ENCODE measurements around the gene FTL.

FTL gene

DNA sequence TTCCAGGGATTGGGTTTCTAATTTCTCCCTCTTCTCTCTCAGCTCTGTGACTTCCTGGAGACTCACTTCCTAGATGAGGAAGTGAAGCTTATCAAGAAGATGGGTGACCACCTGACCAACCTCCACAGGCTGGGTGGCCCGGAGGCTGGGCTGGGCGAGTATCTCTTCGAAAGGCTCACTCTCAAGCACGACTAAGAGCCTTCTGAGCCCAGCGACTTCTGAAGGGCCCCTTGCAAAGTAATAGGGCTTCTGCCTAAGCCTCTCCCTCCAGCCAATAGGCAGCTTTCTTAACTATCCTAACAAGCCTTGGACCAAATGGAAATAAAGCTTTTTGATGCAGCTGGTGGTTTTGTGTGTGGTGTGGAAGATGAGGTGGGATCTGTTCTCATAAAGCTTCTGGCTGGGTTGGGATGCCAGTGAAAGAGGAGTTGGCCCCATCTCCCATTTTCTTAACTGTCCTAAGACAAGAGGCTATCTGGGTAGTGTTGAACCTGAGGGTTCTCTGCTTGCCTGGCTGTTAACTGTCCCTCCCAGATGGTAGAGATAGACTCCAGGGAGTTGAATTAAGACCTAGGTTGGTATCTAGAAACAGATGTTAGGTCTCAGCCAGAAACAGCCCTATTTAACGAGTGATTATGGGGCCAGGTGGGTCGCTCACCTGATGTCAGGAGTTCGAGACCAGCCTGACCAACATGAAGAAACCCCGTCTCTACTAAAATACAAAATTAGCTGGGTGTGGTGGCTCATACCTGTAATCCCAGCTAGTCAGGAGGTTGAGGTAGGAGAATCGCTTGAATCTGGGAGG is 1.6 kb downstream of the FTL start:
- no peak for FAIRE-seq

DNA sequence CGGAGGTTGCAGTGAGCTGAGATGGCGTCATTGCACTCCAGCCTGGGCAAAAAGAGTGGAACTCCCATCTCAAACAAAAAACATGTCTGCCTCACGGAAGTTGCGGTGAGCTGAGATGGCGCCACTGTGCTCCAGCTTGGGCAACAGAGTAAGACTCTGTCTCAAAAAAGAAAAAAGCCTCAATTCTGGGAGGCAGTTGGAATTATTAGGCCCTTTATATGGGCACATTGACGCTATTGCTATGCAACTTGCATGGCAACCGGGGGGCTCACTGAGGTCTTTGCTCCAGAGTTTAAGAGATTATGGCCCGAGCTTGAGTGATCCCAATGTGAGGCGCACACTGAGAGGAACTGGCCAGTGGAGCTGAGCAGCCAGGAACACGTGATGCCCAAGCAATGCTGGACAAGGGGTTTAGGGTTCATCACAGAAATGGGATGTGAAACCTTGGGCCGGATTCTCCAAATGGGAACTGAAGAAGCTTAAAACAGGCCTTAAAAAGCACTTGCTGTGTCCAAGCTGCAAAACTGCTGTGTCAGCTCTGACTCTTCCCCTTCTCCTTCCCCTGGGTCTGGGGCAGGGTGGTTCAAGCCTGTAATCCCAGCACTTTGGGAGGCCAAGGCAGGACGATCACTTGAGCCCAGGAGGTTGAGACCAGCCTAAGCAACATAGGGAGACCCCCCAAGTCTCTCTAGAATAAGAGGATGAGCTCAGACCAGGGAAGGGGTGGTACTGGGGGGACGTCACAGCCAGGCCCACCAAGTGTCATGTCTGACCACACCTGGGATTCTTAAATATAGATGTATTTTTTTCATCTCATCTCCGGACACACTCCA is 2.5 kb downstream of the FTL start:
- no peak for FAIRE-seq

DNA sequence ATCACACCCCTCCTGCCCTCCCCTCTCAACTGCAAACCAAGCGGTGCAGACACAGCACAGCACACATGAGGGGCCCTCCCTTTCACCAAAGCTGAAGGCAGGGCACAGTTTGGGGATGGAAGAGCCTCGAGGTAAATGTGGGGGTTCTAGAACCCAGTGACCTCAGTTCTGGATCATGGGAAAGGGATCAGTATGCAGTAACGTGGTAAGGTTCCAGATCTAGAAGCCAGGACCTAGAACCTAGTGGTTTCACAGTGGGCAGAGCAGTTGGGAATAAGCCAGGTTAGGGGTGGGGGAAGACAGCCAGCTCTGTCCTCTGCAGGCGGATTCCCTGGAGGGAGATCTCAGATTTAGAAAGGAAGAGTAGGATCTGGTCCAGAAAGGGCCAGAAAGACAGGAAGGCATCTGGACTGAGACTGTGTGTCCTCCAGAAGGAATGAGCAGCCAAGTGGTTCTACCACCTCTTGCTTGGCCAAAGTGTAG is 3.1 kb downstream of the FTL start:
- no peak for FAIRE-seq

DNA sequence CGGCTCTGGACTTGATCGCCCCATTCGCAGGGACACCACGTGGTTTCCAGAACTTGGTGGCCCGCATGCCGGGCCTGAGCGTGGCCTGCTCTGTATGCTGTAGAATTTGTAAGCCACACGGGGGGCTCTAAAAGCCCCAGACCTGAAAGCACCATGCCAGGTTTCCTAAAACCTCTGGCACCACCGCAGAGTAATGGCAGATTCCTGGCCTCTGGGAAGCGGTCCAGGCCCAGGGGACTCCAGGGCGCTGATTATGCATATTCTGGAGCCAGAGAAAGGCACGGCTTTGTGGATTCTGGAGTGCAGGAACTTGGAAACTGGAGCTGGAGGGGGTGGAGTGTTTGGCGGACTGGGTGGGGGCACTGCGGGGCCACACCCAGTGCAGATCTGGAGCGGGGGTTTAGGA is 3.7 kb downstream of the FTL start:
- no peak for FAIRE-seq

DNA sequence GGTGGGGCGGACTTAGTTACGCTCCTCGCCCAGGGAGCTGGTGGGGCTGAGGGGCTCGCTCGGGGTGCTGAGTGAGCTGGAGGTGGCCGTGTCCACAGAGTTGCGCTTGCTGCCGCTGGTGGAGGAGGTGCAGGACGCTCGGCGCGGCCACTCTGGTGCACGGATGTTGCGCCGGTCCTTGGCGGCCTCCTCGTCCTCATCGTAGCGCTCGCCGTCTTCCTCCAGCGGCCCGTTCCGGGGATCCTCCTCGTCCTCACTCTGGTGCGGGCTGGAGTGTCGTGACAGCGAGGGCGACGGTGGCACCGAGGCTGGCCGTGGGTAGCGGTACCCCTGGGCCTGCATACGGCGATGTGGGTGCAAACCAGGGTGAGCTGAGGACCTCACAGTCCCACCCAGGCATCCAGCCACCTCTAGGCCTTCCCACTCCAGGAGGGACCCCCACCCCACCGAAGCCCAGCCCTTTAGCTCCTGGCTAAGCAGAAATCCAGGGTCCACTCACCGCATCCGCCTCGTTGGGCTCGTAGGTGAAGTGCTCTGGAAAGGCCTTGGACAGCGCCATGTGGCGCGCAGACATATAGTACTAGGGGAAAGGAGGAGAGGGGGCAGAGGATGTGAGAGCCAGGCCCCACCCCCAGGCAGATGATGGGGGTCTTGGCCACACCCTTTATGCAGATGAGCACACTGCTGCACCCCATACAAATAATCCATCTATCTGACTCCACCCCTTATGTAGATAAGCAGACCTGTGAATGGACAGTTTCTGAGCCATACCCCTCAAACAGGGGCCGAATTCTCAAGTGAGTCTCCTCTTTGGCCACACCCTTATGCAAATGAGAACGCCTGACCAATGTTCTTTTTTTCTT is 4.4 kb downstream of the FTL start:
- FAIRE-seq = no peak

DNA sequence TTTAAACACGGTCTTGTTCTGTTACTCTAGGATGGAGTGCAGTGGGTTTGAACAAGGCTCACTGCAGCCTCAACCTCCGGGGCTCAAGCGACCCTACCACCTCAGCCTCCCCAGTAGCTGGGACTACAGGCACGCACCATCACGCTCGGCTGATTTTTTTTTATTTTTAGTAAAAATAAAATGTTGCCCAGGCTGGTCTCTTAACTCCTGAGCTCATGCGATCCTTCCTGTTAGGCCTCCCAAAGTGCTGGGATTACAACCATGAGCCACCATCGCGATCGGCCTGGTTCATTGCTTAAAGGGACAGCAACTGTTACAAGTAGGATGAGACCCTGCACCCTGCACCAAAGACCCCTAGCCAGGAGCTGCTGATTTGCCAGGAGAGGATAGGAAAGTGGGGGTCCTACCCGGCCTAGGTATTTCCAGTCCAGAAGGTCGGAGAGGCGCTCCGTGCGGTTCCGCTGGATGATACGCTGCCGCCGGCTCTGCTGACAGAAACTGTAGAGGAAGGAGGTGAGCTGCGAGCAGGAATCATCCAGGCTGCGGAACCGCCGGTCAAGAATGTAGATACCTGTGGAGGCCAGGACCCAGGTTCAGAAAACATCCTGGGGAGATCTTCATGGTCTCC is 5.1 kb downstream of the FTL start:
- no peak for FAIRE-seq

DNA sequence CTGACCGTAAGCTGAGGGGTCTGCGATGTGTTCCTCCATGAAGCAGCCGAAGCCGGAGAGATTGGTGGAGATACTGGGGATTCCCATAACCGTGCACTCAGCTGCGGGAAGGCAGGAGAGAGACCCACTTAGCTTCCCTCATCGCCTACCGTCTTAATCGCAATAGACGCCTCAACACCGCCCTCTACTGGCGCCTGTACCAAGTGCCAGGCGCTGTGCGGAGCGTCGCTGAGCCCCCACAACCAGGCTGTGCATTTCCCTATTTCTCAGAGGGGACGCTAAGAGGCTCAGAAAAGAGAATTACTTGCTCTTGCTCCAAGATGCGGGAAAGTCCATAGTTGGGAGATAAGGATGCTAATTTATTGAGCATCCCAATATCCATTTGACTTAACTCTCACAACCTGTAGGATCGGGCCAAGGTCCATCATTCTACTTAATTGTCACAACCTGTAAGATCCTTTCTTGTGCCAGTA is 5.8 kb downstream of the FTL start:
- no peak for FAIRE-seq

DNA sequence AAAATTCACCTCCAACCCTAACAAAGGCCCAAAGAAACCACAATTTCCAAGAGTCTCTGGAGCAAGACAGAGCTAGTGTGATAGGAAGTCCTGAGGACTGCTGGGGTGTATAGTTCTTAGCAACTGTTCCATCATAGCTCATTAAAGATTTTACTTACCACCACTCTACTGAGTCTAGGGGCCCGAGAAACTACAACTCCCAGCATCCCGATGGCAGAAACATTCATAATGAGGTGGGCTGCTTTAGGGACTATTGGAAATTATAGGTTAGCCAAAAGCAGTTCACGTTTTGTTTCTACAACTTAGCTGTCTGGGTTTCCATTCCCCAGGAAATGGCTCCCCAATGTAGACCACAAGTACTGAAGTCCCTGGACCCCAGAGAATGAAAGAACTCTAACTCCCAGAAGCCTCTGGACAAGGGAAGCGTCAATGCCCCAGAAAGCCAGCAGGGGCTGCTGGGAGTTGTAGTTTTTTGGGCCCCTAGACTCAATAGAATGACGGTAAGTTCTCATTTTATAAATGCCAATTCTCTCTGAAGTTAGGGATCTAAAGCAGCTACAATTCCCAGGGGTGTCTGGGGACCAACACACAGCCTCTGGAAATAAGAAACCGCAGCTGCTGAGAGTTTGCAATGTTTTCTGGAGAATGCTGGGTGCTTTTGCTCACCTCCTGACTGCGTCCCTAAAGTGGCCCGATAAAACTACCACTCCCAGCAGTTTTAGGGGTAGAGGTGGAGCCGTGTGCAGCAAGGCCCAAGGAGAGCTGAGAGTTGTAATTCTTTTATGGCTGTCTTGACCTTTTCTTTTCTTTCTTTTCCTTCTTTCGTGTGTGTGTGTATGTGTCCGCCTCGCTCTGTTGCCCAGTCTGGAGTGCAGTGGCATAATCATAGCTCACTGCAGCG is 11.1 kb downstream of the FTL start:
- no peak for FAIRE-seq

DNA sequence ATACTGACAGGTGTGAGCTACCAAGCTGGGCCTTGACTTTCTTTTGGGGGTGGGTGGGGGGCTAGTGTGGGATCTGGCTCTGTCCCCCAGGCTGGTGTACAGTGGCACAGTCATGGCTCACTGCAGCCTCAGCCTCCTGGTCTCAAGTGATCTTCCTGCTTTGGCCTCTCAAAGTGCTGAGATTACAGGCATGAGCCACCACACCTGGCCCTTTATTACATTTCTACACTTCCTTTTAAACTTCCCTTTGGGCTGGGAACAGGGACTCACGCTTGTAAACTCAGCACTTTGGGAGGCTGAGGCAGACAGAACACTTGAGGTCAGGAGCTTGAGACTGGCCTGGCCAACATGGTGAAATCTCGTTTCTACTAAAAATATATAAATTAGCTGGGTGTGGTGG is 12.0 kb downstream of the FTL start:
- no peak for FAIRE-seq

DNA sequence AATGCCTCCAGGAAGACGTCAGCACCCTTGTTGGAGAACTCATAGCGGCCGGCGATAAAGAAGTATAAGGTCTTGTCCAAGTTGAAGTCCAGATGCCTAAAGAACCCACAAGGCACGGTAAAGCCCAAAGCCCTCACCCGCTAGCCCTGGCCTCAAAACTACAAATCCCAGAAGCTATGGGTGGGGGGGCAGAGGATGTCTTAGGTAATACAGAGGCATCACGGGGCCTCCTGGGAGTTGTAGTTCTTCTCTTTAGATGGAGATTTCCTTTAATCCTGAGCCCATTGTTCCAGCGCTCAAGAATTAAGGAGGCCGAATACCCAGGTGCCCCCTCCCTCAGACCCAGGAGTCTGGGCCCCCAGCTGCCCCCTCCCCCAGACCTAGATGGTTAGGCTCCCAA is 17.2 kb downstream of the FTL start:
- FAIRE-seq = no peak

DNA sequence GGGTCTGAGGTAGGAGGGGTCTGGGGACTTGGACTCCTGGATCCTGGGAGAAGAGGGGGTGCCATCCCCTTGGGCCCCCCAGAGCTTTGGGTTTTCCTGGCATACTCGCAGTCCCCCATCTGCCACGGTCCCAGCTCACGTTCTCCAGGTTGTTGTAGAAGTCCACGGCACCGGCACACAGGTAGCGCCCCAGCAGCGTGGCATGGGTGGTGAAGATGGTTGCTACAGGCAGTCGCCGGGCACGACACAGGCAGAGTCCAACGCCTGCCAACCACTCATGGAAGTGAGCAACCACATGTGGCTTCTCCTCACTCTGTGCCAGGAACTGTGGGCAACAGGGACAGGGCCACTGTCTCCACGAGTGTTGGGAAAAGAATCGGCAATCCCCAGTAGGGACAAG is 20.6 kb downstream of the FTL start:
- no peak for FAIRE-seq

DNA sequence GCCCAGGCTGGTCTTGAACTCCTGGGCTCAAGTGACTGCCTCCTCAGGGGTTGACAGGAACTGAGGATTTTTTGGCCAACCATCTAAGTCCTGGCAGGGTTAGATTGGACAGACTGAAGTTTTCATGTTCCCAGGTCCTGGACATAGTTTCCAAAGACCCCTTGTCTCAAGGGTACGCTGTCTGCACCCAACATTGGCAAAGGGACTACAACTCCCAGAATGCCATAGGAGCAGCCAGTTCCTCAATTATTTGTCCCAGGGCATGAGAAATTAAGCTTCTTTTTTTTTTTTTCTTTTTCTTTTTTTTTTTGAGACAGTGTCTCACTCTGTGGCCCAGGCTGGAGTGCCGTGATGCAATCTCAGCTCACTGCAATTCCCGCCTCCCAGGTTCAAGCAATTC is 21.1 kb downstream of the FTL start:
- FAIRE-seq = no peak

DNA sequence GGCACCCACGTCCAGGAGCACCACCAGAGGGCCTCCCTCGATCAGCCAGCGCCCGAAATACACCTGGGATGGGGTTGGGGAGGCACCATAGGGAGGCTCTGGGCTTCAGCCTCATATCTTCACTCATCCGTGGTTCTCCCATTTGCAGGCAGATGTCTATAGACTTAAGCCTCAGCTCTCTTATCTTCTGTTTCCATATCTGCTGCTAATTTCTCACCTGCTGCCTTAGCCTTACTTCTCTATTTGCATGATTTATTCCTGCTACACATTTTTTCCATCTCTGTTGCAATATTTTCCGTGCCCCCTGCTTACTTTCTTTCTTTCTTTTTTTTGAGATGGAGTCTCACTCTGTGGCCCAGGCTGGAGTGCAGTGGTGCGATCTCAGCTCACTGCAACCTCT is 22.2 kb downstream of the FTL start:
- no peak for FAIRE-seq

DNA sequence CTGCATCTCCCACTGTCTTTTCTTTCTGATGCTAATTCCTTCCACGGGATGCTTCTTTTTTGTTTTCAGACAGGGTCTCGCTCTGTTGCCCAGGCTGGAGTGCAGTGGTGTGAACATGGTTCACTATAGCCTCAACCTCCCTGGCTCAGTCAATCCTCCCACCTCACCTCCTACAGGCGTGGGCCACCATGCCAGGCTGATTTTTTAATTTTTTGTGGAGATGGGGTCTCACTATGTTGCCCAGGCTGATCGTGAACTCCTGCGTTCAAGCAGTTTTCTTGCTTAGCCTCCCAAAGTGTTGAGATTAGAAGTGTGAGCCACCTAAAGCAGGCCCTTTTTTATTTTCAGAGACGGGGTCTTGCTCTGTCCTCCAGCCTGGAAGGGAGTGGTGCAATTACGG is 23.2 kb downstream of the FTL start:
- no peak for FAIRE-seq

DNA sequence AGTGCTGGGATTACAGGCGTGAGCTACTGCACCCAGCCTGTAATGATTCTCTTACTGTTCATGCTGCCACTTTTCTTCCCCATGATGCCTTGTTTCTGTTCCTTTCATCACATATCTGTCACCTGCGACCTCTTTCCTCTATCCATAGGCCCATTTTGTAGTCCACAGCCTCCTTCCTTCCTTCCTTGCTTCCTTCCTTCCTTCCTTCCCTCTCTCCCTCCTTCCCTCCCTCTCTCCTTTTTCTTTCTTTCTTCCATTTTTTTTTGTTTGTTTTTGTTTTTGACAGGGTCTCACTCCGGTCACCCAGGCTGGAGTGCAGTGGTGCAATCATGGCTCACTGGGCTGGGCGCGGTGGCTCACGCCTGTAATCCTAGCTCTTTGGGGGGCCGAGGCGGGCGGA is 23.8 kb downstream of the FTL start:
- FAIRE-seq = no peak

DNA sequence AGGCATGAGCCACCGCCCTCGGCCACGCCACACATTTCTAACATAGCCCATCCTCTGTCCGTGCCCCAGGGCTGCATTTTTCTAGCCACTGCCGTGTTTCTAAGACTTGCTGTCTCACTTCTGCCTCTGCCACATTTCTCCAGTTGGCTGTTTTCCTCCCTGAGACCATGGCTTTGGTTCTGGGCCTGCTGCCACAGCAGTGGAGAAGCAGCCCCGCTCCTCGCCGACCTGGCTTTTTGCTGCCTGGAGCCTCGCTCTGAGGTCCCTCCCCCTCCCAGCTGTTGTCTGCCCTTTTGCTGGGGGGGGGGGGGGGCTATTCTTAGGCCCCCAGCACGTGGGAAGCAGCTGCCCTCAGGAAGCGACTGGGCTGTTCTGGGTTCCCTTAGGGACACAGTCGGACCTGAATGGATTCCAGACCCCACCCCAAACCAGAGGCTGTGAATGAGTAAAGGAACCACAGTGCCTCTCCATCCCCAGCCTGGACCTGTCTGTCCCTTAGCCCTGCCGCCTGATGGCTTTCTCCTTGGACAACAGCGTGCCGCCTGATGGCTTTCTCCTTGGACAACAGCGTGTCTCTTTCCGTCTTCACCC is 24.7 kb downstream of the FTL start:
- FAIRE-seq = no peak

DNA sequence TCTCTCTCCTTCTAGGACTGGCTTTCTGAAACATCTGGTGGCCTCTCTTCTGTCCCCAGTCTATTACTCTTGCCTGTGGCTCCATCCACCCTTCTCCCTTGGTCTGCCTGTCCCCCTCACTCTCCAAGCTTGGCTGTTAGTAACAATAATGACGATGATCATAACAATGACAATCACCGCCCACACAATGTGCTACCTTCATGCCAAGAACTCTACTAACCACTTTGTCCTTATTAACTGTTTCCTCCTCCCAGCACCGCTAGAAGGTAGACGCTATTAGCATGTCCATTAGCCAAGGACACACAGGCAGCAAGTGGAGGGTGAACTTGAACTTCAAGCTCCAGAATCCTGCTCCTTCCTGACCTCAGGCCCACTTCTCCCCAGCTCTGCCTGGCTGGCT is 25.3 kb downstream of the FTL start:
- FAIRE-seq = no peak

DNA sequence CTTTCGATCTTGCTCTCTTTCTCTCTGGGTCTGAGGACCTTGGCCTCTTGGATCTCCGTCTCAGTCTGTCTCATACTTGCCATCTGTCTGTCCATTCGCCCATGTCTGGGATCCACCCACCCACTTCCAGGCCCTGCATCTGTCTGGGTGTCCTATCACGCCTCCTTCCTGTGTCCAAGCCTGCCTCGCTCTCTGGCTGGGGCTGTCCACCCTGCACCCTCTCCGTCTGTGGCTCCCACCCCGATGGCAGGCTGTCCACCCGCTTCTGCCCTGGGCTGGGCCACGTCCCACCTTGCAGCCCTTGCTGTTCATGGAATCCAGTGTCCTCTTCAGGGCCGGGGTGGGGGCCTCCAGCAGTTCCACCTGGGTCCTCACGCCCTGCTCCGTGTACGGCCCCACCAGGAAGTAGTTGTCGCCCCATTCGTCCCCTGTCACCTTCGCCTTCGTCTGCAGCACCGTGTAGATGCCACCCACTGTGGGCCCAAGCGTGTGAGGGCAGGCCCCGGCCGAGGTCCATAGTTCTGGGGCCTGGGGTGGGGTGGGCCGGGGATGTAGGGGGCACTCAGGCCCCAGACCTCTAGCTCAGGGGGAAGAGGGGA is 26.0 kb downstream of the FTL start:
- no peak for FAIRE-seq

DNA sequence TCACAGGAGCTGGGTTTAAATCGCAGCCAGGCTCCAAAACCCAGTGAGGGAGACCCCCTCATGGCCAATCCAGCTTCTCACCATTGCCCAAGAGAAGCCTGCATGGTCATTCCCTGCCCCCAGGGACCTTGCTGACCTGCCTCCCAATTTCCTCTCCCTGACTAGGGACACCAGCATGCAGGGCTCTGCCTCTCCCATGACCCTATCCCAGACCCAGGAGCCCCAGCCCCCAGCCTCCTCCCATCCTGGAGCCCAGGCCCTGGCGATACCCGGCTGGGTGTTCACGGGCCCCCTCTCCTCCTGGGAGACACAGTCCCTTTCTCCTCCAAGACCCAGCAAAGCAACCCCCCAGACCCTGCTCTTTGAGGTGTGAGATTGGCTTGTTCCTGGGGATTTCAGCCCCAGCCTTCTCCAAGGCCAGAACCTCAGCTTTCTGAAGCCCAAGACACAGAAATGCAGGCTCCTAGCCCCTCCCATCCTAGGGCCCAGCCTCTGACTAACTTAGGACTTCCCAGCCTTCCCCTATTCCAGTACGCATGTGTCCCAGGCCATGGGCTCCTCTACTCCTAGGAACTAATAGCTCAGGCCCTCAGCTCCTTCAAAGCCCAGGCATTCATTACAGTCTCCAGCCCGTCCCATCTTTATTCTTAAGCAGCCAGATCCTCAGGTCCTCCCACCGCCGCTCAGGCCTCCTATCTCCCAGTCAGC is 26.9 kb downstream of the FTL start:
- peak; percentile 11 for FAIRE-seq

DNA sequence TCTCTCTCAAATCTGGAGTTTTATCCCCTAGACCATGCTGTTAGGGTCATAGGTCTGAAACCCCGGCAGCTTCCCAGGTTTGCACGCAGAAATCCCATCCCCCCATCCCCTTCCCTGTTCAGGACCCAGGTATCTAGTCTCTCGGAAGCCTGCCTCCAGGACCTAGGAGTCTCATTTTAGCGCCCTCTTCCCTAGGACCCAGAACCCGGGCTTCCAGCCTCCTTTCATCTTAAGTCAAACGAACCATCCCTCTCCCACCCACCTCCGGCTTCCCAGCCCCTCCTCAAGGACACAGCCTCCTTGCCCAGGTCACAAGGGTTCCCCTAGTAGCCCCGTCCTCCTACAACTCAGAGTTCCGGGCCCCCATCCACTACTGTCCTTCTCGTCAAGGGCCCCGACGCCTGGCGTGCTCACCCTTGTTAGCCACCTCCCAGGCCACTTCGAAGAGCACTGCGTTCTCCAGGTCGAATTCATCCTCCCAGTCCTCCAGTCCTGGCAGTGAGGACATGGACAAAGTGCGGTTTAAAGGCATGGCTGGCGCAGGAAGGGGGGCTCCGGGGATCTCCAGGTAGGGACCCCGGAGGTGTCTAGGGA is 27.6 kb downstream of the FTL start:
- no peak for FAIRE-seq

Measured in A204.1 (cell line).